ENCODE results near the gene KRT35.
"Not testable (repeated sequence)": the region's sequence is repeated elsewhere in the genome, so short reads cannot be mapped to it uniquely, and the experiment has no call there.

Gene KRT35

GRCh38 chr17:41462705-41463104, 18.2 kb downstream of the KRT35 start:
- DNase-seq (ENCODE audit: low read depth in 2 of 2, low spot score in 1 of 2): no peak

GRCh38 chr17:41457676-41458075, 23.3 kb downstream of the KRT35 start:
- DNase-seq (ENCODE audit: low read depth in 2 of 2, low spot score in 1 of 2): no peak

- DNase-seq (ENCODE audit: low read depth in 2 of 2, low spot score in 1 of 2): no peak
These were observed 24.7 kb downstream of the KRT35 start for GRCh38 chr17:41456204-41456603.

GRCh38 chr17:41455236-41455635, 25.7 kb downstream of the KRT35 start:
- DNase-seq (ENCODE audit: low read depth in 2 of 2, low spot score in 1 of 2): no peak

GRCh38 chr17:41453066-41453465, 27.9 kb downstream of the KRT35 start:
- DNase-seq (ENCODE audit: low read depth in 2 of 2, low spot score in 1 of 2): no peak

- DNase-seq (ENCODE audit: low read depth in 2 of 2, low spot score in 1 of 2): no peak
These were observed 28.7 kb downstream of the KRT35 start for GRCh38 chr17:41452281-41452680.

GRCh38 chr17:41451154-41451728, 29.7 kb downstream of the KRT35 start:
- DNase-seq (ENCODE audit: low read depth in 2 of 2, low spot score in 1 of 2): no peak

GRCh38 chr17:41449008-41449407, 31.9 kb downstream of the KRT35 start:
- no peak for DNase-seq (ENCODE audit: low read depth in 2 of 2, low spot score in 1 of 2)

- DNase-seq (ENCODE audit: low read depth in 2 of 2, low spot score in 1 of 2): no peak
These were observed 32.4 kb downstream of the KRT35 start for GRCh38 chr17:41448506-41448905.

GRCh38 chr17:41446806-41447205, 34.1 kb downstream of the KRT35 start:
- DNase-seq (ENCODE audit: low read depth in 2 of 2, low spot score in 1 of 2): no peak

GRCh38 chr17:41444640-41445039, 36.3 kb downstream of the KRT35 start:
- DNase-seq (ENCODE audit: low read depth in 2 of 2, low spot score in 1 of 2): no peak

GRCh38 chr17:41444186-41444585, 36.8 kb downstream of the KRT35 start:
- DNase-seq (ENCODE audit: low read depth in 2 of 2, low spot score in 1 of 2): no peak

GRCh38 chr17:41442739-41443138, 38.2 kb downstream of the KRT35 start:
- DNase-seq (ENCODE audit: low read depth in 2 of 2, low spot score in 1 of 2): no peak

- DNase-seq (ENCODE audit: low read depth in 2 of 2, low spot score in 1 of 2): no peak
These were observed 40.4 kb downstream of the KRT35 start, which contains the start of gene KRT38 for GRCh38 chr17:41440531-41441033. TSS of gene KRT38 (minus strand) at chr17:41440983. CDS start at chr17:41440921, 62 bp downstream.

GRCh38 chr17:41439375-41439774, 41.6 kb downstream of the KRT35 start:
- no peak for DNase-seq (ENCODE audit: low read depth in 2 of 2, low spot score in 1 of 2)

GRCh38 chr17:41437769-41438168, 43.2 kb downstream of the KRT35 start:
- DNase-seq (ENCODE audit: low read depth in 2 of 2, low spot score in 1 of 2): no peak

- DNase-seq (ENCODE audit: low read depth in 2 of 2, low spot score in 1 of 2): no peak
These were observed 43.7 kb downstream of the KRT35 start for GRCh38 chr17:41437254-41437653.

- no peak for DNase-seq (ENCODE audit: low read depth in 2 of 2, low spot score in 1 of 2)
These were observed 46.5 kb downstream of the KRT35 start for GRCh38 chr17:41434415-41434814.

- no peak for DNase-seq (ENCODE audit: low read depth in 2 of 2, low spot score in 1 of 2)
These were observed 46.9 kb downstream of the KRT35 start for GRCh38 chr17:41434005-41434404.

GRCh38 chr17:41433586-41433985, 47.4 kb downstream of the KRT35 start:
- DNase-seq (ENCODE audit: low read depth in 2 of 2, low spot score in 1 of 2): no peak

- DNase-seq (ENCODE audit: low read depth in 2 of 2, low spot score in 1 of 2): not testable (repeated sequence)
These were observed 50.6 kb downstream of the KRT35 start for GRCh38 chr17:41430376-41430775.

- no peak for DNase-seq (ENCODE audit: low read depth in 2 of 2, low spot score in 1 of 2)
These were observed 51.3 kb downstream of the KRT35 start for GRCh38 chr17:41429667-41430066.

GRCh38 chr17:41428591-41429291, 52.2 kb downstream of the KRT35 start:
- no peak for DNase-seq (ENCODE audit: low read depth in 2 of 2, low spot score in 1 of 2)

Data from stimulated activated CD8-positive, alpha-beta memory T cell treated with anti-CD3 and anti-CD28 coated beads, Interleukin-4, amount 100 ng/mL, for 4 hours (primary cell).